ENCODE measurements around the gene NOX4.

- TF ChIP-seq CTCF (IDR thresholded peaks at IDR 0.05) (no peak), ZFX (IDR thresholded peaks at IDR 0.05; ENCODE audit: borderline replicate concordance) (no peak)
These were observed 6.3 kb downstream of the NOX4 start for GRCh38 chr11:89484896-89485295.

All from 22Rv1 (cell line).